Stimulated activated CD4-positive, alpha-beta T cell treated with anti-CD3 and anti-CD28 coated beads, Interleukin-15, amount 100 ng/mL, for 1 hour (primary cell): ENCODE results near the gene SPSB3.
A peak's percentile ranks its signal among the peaks of the same experiment; 100 is the strongest.

Experiments
- DNase-seq, 2 donors: peaks; one replicate each; pipeline ENCODE4 v3.0.0-alpha.2; 2020; ENCODE audit warnings: low read depth in 1 of 2, low spot score in 1 of 2

Gene SPSB3

DNA sequence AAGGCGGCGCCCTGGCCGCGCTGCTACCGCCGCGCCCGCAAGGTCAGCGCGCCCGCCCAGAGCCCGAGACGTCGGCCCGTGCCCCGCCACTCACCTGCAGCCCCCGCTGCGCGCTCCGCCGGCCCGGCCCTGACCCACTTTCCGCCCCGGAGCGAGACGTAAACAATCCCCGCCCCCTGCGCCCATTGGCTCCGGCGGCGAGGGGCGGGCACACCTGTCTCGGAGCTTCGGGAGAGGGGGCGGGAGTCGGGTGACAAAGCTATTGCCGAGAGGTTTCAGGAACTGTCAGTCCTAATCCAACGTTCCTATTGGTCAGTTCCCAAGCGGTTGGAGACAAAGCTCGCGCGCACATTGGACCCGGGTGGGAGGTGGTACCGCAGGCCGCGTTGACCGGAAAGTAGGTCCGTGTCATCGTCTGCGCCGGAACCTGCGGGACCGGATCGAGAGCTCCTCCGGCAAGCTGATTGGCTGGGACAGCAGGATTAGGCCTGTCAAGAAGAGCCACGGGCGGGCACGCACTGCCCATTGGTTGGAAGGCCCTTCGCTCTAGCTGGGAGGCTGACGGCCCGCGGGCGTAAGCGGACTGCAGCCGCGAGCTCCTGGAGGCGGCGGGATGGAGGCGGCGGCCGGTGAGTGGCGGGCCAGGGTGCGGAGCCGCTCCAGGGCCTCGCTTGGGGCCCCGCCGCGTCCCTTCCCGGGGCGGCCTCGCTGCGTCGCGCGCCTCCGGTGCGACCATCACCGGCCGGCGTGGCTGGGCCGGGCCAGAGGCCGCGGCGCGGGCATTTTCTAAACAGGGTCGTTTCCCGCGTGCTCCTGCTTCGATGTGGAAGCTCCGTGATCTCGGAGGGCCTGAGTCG is at the start of gene SPSB3, which contains the start of gene NUBP2:
Gene SPSB3, minus strand, starts transcription at position 164 of the 857 bp plus-strand sequence. CDS start 1,088 bp downstream, outside the sequence.
Gene NUBP2, plus strand, starts transcription at position 553 of the 857 bp plus-strand sequence. Its CDS starts 61 bp downstream, at position 614.
- peak; percentile 90 to 96 for DNase-seq

DNA sequence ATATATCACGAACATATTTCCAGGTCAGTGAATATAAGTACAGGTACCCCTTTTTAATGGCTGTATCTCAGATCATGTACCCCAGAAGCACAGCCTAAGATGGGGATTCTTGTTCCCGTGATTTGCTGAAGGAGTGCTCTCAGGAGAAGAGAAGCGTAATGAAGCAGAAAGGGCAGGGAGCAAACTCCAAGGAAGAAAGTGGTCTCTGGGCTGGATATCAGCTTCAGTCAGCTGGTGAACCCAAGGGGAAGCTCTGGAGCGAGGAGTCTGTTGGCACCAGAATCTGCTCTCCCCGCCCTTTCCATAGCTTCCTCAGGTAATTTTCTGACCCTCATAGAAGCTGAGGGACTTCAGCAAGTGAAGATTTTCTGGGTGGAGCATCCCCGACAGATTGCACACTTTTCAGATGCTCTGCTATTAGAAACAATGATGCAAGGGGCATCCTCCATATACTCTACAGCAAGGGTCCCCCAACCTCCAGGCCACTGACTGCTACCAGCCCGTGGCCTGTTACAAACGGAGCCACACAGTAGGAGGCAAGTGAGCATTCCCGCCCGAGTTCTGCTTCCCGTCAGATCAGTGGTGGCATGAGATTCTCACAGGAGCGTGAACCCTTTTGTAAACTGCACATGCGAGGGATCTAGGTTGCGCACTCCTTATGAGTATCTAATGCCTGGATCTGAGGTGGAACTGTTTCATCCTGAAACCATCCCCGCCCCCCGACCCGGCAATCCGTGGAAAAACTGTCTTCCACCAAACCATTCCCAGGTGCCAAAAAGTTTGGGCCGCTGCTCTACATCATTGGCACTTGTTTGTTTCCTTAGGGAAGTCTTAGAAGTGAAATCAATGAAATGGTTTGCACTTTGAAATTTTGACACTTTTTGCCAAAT is 49.1 kb upstream of the SPSB3 start:
- no peak for DNase-seq

DNA sequence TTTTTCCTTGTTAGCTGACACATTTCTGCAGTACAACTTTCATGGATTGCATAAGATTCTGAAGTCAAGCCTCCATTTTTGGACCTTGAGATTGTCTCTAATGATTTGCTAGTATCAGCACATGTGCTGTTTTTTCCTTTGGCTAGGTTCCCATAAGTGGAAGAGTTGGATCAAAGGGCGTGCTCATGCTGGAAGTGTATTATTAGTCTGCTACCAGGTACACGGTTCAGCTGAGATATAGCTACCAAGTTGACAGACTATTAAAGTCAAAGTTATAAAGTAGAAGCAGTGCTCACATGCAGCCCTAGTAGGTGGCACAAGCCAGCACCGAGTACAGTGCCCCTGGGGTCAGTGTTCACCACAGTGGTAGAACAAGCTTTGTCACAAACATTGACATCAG is 47.8 kb upstream of the SPSB3 start:
- DNase-seq = no peak

DNA sequence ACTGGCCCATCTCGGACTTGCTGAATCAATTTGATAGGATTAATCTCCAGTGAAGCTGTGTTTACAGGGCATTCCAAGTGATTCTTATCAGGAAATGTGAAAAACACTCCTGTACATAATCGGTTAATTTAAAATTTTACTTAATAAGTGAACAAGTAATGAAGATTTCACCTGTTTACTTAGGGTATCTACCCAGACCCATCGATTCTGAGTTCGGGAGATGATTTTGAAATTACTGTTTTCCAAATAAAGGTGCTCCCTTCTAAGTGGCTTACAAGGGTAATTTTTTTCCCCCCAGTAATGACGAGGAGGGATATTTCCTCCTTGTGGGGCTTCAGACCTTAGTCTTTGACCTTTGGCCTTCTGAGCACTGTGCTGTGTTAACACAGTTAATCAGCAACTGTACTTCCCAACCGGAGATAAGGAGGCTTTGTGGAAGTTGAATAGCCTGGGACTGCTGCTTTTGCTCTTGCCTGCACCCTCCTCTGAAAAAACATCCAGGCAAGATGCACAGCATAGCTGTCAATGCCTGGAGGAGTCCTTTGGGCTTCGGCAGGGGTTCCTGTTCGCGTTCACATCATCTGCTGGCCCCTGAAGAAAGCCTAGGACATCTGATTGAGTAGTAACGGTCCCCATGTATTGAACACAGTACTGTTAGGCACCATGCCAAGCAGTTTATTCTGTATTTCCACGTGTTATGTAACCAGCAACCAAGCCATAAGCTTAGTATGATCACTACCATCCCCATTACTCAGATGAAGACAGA is 46.5 kb upstream of the SPSB3 start:
- DNase-seq = no peak

DNA sequence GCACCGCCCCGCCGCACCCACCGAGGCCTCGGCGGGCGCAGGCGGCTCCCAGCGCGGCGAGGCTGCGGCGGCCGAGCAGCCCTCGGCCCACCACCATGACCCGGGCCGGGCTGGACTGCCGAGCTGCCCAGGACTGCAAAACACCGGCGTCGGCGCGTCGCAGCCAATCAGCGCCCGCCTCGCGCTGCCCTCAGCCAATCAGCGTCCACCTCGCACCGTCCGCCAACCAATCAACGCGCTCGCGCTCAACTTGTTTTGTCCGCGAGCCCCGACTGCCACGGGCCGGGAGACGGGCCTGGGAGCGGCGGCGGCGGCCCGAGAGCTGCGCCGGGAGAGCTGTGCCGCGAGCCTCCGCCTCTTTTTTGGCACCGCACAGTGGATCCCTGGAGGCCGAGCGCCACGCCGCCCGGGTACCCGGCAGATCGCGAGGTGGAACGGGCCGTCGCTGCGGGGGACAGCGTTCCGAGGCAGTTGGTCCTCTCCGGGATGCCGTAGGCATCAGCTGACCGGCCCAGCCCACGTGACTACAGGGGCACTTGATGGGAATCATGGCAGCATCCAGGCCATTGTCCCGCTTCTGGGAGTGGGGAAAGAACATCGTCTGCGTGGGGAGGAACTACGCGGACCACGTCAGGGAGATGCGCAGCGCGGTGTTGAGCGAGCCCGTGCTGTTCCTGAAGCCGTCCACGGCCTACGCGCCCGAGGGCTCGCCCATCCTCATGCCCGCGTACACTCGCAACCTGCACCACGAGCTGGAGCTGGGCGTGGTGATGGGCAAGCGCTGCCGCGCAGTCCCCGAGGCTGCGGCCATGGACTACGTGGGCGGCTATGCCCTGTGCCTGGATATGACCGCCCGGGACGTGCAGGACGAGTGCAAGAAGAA is 44.6 kb upstream of the SPSB3 start, which contains the start of the genes FAHD1 and HAGH:
Gene FAHD1, plus strand, starts transcription at position 516 of the 883 bp plus-strand sequence. Its CDS starts 33 bp downstream, at position 549.
Gene HAGH, minus strand, starts transcription at position 135 of the 883 bp plus-strand sequence. Its CDS starts 38 bp downstream, at position 97.
- DNase-seq = peak; percentile 81 to 88

DNA sequence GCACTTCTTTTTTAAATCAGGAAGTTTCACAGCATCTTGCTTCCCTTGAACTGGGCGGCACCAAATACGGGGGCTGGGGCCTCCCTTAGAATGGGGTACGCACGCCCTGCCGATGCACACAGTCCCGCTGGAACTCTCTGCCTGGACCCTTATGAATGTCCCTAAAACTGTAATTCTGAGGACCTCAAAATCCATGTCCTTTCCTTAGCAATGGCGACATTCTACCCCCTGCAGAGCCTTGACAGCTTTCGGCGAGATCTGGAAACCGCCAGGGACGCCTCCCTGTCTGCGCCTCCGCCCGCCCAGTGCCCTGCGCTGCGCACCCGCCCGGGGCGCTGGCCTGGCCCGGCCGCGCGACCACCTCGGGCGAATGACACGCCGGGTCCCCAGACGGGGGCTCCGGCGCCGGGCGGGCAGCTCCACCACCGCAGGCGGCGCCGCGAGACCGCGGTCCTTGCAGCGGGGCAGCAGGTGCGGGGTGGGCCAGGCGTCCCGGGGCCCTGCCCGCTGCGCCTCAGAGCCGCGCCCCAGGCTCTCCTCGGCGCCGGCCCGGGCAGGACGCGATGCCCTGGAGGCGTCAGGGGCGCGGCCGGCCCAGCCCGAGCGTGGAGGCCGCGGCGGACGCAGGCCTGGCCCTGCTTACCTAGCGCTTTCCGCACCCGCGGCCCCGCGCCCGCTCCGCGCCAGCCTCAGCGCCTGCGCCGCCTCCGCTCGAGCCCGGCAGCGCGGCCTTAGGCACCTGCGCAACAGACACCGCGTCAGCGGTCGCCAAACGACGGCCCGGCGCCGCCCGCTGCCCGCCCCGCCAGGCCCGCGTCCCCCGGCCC is 43.7 kb upstream of the SPSB3 start:
- peak; percentile 56 to 64 for DNase-seq

DNA sequence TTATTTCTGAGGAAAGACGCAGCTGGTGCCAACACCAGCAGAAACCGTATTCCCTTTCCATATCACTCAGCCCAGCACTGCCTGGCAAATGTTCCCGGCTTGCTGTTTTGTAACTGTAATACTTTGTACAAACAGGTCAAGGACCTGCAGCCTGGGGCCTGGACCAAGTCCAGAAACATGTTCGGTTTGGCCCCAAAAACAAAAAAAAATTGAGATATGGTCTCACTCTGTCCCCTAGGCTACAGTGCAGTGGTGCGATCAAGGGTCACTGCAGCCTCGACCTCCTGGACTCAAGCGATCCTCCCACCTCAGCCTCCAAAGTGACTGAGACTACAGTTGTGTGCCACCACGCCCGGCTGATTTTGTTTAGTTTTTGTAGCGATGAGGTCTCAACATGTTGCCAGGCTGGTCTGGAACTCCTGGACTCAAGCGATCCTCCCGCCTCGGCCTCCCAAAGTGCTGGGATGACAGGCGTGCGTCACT is 43.1 kb upstream of the SPSB3 start:
- DNase-seq = no peak

DNA sequence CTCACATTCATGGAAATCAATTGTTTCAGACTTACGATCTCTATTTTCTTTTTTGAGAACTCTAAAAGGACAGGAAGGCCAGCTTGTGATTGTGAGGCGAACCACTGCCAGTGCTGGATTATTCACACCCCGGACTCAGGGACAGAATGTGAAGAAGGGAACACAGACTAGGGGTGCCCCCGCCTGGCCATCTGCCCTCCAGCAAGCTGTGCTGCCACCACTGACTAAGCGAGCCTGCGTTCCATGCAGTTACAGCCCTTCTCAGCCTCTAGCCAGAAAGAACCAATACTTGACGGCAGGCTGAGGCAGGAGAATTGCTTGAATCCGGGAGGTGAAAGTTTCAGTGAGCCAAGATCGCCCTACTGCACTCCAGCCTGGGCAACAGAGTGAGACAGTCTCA is 41.5 kb upstream of the SPSB3 start:
- DNase-seq = no peak

DNA sequence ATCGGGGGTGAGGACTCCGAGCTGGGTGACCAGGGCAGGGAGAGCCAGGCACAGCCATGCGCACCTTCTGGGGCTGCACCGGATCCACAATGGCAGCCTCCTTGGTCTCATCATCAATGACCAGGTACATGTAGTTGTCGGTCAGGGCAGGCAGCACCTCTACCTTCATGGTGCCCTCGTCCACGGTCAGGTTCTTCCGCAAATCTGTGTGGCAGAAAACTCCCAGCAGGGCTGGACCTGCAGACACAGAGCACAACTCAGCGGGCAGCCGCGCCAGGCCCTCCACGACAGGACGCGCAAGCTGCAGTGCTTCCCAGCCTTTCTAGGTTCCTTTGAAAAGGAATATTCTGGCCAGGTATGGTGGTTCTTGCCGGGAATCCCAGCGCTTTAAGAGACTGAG is 40.4 kb upstream of the SPSB3 start:
- no peak for DNase-seq

DNA sequence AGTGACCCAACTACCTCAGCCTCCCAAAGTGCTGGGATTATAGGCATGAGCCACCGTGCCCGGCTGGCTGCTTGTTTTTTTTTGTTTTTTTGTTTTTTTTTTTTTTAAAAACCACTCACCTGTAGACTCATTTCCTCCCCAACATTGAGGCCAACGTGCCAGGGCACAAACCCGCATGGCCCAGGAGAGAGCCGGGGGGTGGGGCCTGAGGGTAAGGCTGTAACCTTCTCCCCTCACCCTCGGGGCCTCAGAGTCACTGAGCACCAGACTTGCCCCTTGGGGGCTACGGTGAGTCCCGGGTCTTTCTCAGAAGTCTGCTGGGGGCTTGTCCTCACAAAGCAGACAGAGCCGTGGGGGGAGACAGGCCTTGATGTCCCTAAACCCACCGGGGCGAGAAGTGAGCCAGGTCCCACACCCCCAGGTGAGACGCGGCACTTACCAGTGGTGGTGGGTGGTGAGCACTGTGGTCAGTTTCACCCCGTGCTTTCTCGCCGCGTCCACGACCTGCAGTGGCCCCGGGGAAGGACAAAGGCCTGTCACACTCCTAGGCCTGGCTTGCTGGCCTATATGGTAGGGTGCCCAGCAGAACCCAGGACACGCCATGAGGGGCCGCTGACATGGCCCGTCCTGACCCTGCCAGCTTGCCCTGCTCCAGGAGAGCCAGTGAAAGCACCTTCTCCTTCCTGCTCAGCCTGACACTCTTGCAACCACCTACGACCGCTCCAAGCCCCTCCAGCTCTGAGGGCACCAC is 39.7 kb upstream of the SPSB3 start:
- no peak for DNase-seq

DNA sequence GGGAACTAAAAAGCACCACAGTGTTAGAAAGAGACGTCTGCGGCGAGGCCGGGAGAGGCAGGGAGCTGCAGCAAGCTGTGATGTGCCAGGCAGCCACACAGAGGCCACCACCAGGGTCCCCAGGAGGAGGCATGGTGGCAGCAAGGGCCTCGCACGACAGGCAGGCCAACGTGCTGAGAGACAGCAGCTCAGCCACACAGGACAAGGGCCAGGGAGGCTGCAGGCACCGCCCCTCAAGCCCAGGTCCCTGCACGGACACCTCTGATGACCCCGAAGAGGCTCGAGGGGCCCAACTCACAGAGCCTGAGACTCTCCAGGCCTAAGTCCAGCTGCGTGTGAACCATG is 38.5 kb upstream of the SPSB3 start:
- no peak for DNase-seq

DNA sequence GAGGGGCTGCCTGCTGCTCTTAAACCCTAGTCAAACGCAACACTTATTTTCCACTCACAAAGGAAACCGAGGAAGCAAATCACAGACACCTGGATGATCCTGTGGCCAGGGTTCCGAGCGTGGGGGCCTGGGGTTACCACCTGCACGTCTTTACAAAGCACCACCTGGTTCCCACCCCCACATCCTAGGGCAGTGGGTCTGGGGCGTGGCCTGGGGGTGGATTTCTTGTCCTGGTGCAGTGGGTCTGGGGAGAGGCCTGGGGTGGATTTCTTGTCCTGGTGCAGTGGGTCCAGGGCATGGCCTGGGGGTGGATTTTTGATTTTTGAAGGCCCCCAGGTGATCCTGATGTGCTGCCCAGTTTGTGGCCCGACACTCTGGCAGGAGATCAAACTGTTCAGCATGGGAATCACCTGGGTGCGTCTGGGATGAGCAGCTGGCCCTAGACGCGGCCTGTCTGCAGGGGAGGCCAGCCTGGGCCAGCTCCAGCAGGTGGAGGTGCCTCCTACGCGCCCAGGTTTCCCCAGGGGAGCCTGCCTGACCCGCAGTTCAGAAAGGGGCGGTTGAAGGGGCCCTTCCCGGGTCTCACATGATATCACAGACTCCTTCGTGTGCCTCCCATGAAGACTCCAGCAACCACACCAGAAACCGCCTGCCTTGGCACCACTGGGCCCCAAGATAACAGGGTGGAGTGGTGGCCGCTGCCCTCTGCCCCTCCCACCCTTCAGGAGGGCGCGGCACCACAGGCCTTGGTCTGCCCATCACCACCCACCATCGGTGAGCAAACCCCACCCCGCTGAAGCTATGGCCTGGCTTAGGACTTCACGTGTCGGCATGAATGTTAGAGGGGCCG is 38.0 kb upstream of the SPSB3 start:
- DNase-seq = no peak

DNA sequence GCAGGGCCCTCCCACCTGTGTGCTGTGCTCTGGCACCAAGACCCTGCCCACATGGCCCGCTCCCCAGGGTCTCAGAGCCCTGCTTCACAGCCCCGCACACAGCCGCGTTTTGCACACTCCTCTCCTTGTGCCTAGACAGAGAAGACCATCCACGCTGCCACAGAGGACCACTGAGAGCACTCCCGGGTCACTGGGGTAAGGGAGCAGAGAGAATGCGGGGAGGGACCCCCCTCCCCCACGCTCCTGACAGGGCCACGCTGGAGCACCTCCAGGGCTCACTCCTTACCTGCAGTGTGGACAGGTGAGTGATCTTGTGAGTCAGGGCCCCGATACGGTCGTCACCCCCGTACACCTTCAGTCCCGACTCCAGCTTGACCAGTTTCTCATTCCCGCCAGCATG is 37.2 kb upstream of the SPSB3 start:
- DNase-seq = no peak

DNA sequence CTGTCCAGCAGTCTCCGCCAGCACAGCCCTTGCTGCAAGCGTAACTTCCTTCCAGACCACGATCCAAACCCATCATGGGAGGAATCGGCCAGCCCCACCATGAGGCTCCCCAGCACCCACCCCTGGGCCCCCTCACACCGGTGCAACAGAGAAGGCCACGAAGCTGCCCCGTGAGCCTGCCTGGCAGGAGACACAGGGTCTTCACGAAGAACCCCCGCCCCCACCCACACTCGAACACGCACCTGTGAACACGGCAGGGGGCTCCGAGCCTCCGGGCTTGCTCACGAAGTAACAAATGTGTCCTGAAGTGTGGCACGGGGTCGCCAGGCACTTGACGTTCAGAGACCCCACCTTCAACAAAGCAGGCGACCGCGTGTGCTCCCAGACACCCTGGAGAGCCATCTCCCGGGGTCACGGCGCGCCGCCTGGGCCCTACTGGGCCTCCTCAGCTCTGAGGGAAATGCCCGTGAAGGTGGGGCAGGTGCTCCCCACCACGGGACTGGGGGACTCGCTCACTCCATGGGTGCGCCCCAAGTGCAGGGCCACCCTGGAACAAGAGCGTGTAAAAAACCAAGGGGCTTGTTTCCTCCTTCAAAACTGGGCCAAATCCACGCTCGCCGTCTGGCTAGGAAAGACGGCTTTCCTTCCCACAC is 36.6 kb upstream of the SPSB3 start:
- DNase-seq = no peak

DNA sequence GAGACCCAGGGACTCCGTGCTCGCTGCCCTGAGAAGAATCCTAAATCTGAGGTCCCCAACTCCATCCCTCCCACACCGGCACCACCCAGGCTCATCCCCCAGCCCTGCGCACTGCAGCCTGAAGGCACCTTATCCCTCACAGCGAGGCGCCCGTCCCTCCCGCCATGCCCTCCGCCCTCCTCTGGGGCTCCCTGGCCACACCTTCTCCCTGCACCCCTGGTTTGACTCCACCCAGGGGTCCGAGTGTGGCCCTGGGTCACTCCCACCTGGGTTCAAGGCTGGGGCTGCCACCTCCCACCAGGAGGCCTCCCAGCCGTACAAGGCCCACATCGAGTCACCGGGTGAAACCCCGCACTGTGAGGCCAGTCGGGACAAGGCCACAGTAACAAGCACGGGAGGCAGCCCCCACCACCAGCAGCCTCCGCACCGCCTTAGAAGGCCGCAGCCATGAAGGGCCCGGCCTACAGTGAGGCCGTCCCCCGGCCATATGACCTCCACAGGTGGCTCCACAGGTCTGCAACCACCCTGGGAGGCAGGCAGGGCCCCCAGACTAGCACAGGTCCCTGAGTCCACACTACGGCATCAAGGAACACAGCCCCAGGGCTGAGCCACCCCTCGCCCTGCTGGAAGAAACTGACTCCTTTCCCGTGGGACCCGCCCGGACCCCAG is 36.0 kb upstream of the SPSB3 start:
- no peak for DNase-seq

DNA sequence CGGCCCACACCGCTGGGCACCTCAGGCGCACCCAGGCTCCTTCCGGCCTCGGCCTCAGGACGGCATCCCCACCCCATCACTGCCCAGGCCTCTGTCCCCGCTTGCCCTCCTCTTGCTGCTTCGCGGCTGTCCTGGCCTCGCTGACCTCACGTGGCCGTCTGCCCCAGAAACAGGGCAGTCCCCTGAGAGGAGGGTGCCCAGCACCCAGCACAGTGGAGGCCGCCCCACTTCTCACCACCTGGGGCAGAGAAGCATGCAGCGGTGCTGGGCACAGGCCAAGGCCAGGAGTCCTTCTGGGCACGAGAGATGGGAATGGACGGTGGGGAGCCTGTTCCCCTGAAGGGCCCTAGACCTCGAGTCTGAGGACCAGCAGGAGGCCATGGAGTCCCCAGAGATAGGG is 35.3 kb upstream of the SPSB3 start:
- DNase-seq = no peak

DNA sequence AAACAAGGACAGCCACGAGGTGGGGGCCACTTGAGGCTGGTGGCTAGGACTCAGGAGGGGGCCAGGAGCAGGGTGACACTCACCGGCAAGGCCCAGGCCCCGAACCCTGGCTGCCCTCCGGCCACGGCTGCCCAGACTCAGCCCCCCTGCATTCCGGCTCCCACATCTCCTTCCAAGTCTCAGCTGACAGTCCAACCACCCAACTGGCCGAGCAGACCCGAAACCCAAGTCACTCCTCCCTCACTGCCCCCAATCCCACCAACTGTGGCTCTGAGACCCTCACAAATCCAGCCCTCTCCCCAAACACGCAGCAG is 34.9 kb upstream of the SPSB3 start:
- DNase-seq = no peak
